ENCODE data around the gene TMEM101. TPM values are rescaled to one million over a fixed set of nuclear protein-coding genes. Genes with fewer than 3 reads are reported as not detected.

TMEM101 gene
- total and polyA plus RNA-seq, 4 donors = 28.7 to 43.5 (median 33.1) TPM

DNA sequence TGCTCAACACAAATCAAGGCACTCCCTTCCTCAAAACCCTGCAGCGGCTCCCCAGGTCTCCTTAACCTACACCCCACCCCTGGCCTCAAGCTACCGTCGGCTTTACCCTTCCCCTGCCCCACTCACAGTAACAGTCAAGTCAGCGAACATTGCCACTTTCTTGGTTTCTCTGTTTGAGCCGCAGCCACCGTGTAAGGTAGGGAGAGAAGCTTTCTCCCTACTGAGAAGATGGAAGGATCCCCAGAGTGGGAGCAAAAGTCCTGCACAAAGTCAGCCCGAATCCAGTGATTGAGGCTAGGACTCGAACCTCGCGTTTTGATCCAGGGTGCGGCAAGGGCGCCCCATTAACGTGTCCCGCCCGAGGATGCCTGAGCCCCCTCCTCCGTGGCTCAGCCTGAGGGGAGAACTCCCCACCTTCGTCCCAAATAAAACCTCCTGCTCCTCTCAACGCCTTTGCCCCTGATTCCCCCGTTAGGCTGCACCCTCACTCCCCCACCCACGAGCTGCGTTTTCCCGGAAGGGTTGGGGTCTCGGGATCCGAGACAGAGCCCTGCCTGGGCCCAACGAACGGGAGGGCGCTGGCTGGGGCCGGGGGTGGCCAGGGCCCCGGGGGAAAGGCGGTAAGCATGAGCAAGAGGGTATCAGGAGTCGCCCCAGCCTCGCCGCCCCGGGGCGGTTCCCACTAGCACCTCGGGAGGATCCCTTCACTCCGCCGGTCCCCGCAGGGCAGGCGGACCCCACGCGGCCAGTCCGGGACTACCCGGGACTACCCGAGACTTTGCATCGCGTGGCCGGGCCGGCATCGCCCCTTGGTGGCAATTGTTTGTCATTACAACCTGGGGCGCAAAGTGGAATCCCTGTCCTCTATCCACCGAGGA, 20.3 kb downstream of the TMEM101 start:
- no peaks in the 10 kb centered on the region for H3K36me3 ChIP-seq (ENCODE audit: control insufficient read depth in 4 of 4, insufficient read depth in 4 of 4, low read length in 4 of 4)
- DNase-seq = peak; percentile 49 to 68 (median 56)
- no peak overlapping the region for H3K9ac ChIP-seq (ENCODE audit: insufficient read depth in 1 of 2, low read length in 2 of 2)
- peak; percentile 59 for ATAC-seq (ENCODE audit: insufficient read depth, low FRiP score)
- peaks cover 0 to 3% (median 0%) of the 10 kb centered on the region in 4 donors for H3K9me3 ChIP-seq (ENCODE audit: control insufficient read depth in 4 of 4, insufficient read depth in 3 of 4, low read length in 3 of 4)
- peaks cover 0 to 5% (median 0%) of the 10 kb centered on the region in 5 donors for H3K4me1 ChIP-seq (ENCODE audit: control insufficient read depth in 5 of 5, insufficient read depth in 5 of 5, low read length in 5 of 5)
- H3K27me3 ChIP-seq (ENCODE audit: control insufficient read depth in 3 of 3, insufficient read depth in 3 of 3, low read length in 2 of 3) = peaks cover 0 to 14% (median 6%) of the 10 kb centered on the region in 3 donors
- no peak overlapping the region for H3K4me3 ChIP-seq
- 9 to 10% methylated on average over 50 to 52 of the region's 52 CpGs for WGBS, 2 donors
- TF ChIP-seq, protein P1, sequence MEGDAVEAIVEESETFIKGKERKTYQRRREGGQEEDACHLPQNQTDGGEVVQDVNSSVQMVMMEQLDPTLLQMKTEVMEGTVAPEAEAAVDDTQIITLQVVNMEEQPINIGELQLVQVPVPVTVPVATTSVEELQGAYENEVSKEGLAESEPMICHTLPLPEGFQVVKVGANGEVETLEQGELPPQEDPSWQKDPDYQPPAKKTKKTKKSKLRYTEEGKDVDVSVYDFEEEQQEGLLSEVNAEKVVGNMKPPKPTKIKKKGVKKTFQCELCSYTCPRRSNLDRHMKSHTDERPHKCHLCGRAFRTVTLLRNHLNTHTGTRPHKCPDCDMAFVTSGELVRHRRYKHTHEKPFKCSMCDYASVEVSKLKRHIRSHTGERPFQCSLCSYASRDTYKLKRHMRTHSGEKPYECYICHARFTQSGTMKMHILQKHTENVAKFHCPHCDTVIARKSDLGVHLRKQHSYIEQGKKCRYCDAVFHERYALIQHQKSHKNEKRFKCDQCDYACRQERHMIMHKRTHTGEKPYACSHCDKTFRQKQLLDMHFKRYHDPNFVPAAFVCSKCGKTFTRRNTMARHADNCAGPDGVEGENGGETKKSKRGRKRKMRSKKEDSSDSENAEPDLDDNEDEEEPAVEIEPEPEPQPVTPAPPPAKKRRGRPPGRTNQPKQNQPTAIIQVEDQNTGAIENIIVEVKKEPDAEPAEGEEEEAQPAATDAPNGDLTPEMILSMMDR (IDR thresholded peaks at IDR 0.05; ENCODE audit: control extremely low read depth, extremely low read depth) = peak; percentile 49
- no peak overlapping the region for H3K27ac ChIP-seq (ENCODE audit: low read depth in 1 of 2, low read length in 1 of 2)

DNA sequence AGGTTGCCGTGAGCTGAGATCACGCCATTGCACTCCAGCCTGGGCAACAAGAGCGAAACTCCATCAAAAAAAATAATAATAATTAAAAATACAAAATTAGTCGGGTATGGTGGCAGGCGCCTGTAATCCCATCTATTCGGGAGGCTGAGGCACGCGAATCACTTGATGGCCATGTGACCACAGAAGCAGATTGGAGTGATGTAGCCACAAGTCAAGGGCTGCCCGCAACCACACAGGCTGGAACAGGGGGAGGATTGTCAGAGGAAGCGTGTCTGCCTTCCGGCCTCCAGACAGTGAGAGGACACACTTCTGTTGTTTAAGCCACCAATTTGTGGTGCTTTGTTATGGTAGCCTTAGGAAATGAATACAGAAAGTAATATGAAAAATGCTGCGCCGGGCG, 22.1 kb downstream of the TMEM101 start:
- no peaks in the 10 kb centered on the region for H3K36me3 ChIP-seq (ENCODE audit: control insufficient read depth in 4 of 4, insufficient read depth in 4 of 4, low read length in 4 of 4)
- no peak overlapping the region for H3K27ac ChIP-seq (ENCODE audit: low read depth in 1 of 2, low read length in 1 of 2)
- peaks cover 0 to 5% (median 0%) of the 10 kb centered on the region in 5 donors for H3K4me1 ChIP-seq (ENCODE audit: control insufficient read depth in 5 of 5, insufficient read depth in 5 of 5, low read length in 5 of 5)
- H3K27me3 ChIP-seq (ENCODE audit: control insufficient read depth in 3 of 3, insufficient read depth in 3 of 3, low read length in 2 of 3) = peaks cover 0 to 16% (median 10%) of the 10 kb centered on the region in 3 donors
- ATAC-seq (ENCODE audit: insufficient read depth, low FRiP score) = no peak
- DNase-seq = no peak
- H3K9me3 ChIP-seq (ENCODE audit: control insufficient read depth in 4 of 4, insufficient read depth in 3 of 4, low read length in 3 of 4) = peaks cover 0 to 3% (median 0%) of the 10 kb centered on the region in 4 donors
- WGBS, 2 donors = 90 to 96% methylated on average over 14 of the region's 14 CpGs
- TF ChIP-seq, protein P1 (IDR thresholded peaks at IDR 0.05; ENCODE audit: control extremely low read depth, extremely low read depth) = no peak
- H3K4me3 ChIP-seq = no peak overlapping the region
- H3K9ac ChIP-seq (ENCODE audit: insufficient read depth in 1 of 2, low read length in 2 of 2) = no peak overlapping the region

DNA sequence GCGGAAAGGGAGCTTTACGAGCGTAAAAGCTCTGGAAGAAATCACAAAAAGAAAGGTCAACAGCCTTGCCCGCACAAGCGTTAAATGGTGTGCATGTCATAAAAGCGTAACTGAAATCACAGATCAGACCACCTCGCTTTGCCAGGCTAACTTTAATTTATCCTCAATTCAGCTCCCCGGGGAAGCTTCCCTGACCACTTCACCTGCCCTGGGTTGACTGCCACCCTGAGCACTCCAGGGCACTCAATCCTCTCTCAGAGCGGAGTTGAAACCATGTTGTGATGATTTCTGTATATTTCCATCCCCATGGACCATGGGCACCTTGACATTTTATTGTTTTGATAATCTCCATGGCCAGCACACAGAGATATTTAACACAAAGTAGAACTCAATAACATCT, 26.5 kb downstream of the TMEM101 start:
- Histone ChIP-seq H3K4me1 (ENCODE audit: control insufficient read depth in 5 of 5, insufficient read depth in 5 of 5, low read length in 5 of 5) (peaks cover 0 to 7% (median 3%) of the 10 kb centered on the region in 5 donors), H3K4me3 (no peak overlapping the region), H3K9ac (ENCODE audit: insufficient read depth in 1 of 2, low read length in 2 of 2) (no peak overlapping the region), H3K9me3 (ENCODE audit: control insufficient read depth in 4 of 4, insufficient read depth in 3 of 4, low read length in 3 of 4) (no peaks in the 10 kb centered on the region), H3K27ac (ENCODE audit: low read depth in 1 of 2, low read length in 1 of 2) (no peak overlapping the region), H3K27me3 (ENCODE audit: control insufficient read depth in 3 of 3, insufficient read depth in 3 of 3, low read length in 2 of 3) (peaks cover 0 to 24% (median 22%) of the 10 kb centered on the region in 3 donors), H3K36me3 (ENCODE audit: control insufficient read depth in 4 of 4, insufficient read depth in 4 of 4, low read length in 4 of 4) (no peaks in the 10 kb centered on the region)
- WGBS, 2 donors = 86 to 92% methylated on average over 9 of the region's 9 CpGs
- TF ChIP-seq, protein P1 (IDR thresholded peaks at IDR 0.05; ENCODE audit: control extremely low read depth, extremely low read depth) = no peak
- no peak for DNase-seq
- no peak for ATAC-seq (ENCODE audit: insufficient read depth, low FRiP score)

All from lung (tissue), 12 donors.